Activated T-cell treated with anti-CD3 and anti-CD28 coated beads, Interleukin-2, amount 50 U/mL, for 1 hour (primary cell): Measurements from ENCODE around the gene ATOH1.

Source experiments
- DNase-seq: peaks from one replicate; pipeline ENCODE4 v3.0.0-alpha.2; 2020

ATOH1 gene, protein sequence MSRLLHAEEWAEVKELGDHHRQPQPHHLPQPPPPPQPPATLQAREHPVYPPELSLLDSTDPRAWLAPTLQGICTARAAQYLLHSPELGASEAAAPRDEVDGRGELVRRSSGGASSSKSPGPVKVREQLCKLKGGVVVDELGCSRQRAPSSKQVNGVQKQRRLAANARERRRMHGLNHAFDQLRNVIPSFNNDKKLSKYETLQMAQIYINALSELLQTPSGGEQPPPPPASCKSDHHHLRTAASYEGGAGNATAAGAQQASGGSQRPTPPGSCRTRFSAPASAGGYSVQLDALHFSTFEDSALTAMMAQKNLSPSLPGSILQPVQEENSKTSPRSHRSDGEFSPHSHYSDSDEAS

DNA sequence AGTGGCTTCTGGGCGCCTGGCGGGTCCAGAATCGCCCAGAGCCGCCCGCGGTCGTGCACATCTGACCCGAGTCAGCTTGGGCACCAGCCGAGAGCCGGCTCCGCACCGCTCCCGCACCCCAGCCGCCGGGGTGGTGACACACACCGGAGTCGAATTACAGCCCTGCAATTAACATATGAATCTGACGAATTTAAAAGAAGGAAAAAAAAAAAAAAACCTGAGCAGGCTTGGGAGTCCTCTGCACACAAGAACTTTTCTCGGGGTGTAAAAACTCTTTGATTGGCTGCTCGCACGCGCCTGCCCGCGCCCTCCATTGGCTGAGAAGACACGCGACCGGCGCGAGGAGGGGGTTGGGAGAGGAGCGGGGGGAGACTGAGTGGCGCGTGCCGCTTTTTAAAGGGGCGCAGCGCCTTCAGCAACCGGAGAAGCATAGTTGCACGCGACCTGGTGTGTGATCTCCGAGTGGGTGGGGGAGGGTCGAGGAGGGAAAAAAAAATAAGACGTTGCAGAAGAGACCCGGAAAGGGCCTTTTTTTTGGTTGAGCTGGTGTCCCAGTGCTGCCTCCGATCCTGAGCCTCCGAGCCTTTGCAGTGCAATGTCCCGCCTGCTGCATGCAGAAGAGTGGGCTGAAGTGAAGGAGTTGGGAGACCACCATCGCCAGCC lies at the start of gene ATOH1:
TSS of gene ATOH1 (plus strand) at position 422 of the 663 bp plus-strand sequence. CDS start at position 596, 174 bp downstream.
- DNase-seq: no peak

GRCh38 chr4:93779228-93779627 lies 49.3 kb upstream of the ATOH1 start:
- no peak for DNase-seq

DNA sequence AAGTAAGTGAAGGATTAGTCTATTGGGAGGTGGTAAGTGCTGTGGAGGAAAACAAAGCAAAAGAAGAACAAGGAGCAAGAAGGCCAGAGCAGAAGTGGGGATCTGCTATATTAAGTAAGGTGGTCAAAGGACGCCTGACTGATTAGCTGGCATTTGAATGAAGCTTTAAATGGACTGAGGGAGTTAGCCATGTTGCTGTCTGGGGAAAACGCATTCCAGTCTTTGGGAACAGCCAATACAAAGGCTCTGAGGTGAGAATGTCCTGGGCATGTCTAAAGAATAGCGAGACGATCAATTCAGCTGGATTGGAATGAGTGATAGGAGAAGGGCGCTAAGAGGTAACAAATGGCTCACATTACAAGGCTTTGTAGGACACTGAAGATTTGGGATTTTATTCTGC lies 48.5 kb upstream of the ATOH1 start:
- no peak for DNase-seq

DNA sequence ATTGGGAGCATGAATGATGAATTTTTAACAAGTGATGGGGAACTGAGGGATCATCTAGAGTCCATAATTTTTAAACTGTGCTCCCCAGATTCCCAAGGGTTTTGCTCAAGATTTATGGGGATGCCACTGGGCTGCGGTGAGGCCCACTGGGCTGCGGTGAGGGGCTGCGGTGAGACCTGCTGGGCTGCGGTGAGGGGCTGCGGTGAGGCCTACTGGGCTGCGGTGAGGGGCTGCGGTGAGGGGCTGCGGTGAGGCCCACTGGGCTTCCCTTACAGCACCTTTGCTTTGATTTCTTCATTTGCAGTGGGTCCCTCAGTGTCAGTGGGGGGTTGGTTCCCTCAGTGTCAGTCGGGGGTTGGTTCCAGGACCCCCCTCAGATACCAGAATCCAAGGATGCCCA lies 47.4 kb upstream of the ATOH1 start:
- DNase-seq: no peak

DNA sequence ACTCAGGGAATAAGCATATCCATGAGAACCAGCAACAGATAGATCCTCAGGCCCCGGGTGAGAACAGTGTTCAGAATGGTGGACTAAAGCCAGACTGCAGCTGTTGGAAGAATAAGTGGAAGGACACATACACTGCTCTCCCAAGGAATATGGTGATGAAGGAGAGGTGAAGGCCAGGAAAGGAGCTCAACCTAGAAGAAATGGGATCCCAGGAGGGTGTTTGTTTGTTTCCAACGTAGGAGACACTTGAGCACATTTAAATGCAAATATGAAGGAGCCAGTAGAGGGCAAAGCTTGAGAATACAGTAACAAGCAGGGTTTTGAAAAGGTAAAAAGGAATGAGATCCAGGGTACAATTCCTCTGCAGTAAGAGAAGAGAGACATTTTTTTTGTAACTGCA lies 42.4 kb upstream of the ATOH1 start:
- no peak for DNase-seq

- no peak for DNase-seq
Observed at GRCh38 chr4:93788712-93789111, 39.8 kb upstream of the ATOH1 start.

GRCh38 chr4:93791570-93792195 lies 36.9 kb upstream of the ATOH1 start:
- no peak for DNase-seq

DNA sequence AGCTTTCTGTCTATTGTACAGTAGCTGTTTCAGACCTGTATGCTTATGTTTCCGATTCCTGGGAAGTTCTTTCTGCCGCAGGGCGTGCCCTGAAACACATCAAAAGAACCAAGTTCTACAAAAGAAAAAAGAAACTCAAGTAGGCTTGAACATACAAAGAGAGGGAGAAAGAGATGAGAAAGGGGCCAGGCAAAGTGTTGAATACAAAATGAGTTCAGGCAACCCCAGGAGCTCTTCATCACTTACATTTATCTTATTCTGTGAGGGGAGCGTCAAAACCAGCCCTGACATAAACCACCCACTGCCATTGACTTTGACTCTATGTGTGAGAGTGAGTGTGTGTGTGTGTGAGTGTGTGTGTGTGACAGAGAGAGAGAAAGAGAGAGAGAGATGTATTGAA lies 26.5 kb upstream of the ATOH1 start:
- no peak for DNase-seq

DNA sequence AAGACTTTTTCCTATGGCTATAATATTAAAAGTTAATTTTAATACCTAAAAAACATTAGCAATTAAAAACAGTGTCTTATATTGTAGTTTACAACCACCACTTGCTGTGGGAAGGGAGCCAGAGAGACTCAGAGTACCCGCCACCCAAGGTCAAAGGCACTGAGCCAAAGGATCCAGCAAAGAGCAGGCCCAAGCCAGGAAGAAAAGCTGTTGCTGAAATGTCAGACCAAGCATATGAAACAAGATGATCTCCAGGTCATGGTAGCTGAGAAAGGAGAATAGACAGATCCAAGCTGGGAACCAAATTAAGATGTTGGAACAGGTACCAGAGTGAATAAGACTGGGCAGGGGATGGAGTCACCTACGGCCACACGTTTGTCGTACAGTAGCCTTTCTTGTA lies 18.8 kb upstream of the ATOH1 start:
- no peak for DNase-seq

GRCh38 chr4:93810340-93810992 lies 18.1 kb upstream of the ATOH1 start:
- no peak for DNase-seq

- no peak for DNase-seq
Observed at GRCh38 chr4:93813092-93813491, 15.5 kb upstream of the ATOH1 start.

GRCh38 chr4:93814141-93814540 lies 14.4 kb upstream of the ATOH1 start:
- no peak for DNase-seq

- DNase-seq: no peak
Observed at GRCh38 chr4:93814722-93815121, 13.8 kb upstream of the ATOH1 start.

DNA sequence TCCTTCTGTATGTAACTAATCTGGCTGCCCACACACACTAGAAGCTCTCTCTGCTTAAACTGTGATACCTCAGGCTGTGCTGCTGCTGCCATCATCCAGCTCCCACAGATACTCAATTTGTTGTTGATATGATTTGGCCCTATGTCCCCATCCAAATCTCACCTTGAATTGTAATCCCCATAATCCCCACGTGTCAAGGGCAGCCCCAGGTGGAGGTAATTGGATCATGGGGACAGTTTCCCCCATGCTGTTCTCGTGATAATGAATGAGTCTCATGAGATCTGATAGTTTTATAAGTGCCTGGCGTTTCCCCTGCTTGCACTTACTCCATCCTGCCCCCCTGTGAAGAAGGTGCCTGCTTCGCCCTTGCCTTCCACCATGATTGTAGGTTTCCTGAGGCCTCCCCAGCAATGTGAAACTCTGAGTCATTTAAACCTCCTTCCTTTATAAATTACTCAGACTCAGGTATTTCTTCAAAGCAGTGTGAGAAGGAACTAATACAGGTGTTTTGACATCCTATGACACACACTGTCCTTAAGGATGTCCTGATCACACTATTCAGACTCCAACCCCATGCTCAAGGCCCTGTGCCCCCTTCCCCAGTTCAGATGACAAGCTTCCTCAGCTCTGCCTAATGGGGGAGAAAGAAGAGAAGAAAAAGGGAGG lies 2.9 kb upstream of the ATOH1 start:
- no peak for DNase-seq

DNA sequence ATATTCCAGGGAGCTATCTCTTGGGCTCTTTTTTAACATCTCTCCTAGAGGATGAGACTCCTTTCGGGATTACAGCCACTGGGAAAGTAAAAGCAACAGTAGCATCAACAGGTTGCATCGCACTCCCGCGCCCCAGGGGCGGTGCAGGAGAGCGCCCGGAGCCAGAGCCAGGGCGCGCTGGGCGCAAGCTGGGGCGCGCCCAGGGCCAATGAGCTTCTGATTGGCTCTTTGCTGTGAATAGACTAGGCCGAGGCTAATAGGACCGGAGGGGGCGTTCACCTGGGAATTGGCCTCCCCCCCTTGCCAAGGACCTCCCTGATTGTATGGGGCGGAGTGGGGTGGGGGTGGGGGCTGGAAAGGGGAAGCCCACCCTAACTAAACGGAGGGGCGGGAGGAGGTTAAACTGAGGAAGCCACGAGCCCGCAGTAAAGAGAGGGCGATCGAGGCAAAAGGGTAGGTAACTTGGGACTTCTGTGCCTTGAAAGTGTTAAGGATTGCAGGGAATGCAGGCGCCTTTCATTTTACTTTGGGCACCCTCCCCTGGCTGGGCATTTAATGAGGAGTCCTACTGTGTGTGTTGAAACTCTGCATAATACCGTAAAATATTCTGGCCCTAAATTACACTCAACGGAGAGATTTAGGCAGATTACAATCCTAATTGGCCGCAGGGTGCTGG lies 1.1 kb upstream of the ATOH1 start:
- DNase-seq: no peak

GRCh38 chr4:93828995-93829819 lies 654 bp downstream of the ATOH1 start:
- DNase-seq: no peak

- no peak for DNase-seq
Observed at GRCh38 chr4:93829820-93830687, 1.5 kb downstream of the ATOH1 start.

DNA sequence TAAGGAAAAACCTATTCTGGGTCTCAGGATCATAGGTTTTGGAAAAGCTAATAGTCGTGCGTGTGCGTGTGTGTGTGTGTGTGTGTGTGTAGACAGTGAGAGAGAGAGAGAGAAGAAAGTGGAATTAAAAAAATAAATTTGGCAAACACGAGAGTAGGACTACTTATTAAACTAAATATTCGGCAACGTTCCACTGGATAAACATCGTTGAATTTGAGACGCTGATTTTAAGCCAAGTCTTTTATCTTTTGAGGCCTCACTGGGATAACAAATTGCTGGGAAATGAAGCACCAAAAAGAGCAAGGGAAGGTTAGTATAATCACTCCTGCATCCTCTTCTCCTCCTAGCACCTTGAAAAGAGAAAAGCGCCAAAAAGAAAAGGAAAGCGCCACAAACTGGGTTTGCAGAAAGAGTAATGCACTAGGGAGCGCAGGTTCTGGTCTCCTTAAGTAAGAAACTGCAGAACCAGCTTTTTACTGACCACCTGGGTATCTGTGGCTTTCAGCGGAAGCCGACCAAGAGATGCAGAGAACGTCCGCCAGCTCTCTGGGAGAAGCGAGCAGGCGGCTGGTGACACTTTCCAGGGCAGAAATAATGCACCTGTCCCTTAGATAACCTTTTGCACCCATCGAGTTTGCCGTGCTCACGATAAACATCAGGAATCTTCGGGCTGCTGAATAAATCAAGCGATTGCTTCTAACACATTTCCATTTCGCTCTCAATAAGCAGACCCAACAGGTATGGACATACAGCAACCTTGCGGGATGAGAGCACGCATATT lies 3.4 kb downstream of the ATOH1 start:
- no peak for DNase-seq

DNA sequence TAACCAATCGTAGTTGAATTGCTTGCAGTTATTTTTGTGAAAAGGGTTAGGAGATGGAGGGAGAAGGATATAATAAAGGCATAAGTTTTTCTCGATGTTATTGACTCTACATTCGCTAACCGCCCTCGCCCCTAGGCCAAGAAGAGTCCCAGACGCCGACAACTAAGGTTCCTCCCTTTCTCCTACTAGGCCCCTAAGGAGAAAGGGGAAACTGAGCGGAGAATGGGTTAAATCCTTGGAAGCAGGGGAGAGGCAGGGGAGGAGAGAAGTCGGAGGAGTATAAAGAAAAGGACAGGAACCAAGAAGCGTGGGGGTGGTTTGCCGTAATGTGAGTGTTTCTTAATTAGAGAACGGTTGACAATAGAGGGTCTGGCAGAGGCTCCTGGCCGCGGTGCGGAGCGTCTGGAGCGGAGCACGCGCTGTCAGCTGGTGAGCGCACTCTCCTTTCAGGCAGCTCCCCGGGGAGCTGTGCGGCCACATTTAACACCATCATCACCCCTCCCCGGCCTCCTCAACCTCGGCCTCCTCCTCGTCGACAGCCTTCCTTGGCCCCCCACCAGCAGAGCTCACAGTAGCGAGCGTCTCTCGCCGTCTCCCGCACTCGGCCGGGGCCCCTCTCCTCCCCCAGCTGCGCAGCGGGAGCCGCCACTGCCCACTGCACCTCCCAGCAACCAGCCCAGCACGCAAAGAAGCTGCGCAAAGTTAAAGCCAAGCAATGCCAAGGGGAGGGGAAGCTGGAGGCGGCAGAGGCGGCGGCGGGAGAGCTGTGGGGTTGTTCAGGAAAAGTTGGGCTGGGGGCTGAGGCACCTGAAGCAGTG lies 5.9 kb downstream of the ATOH1 start:
- DNase-seq: no peak
